Cardiac muscle cell (in vitro differentiated cells and primary cell): ENCODE results near the gene GC. TPM values are rescaled to one million over a fixed set of nuclear protein-coding genes. Genes with fewer than 3 reads are reported as not detected.

Source experiments
- DNase-seq, 2 donors: peaks; one replicate each; pipeline versions ENCODE4 v3.0.0 to v3.0.0-alpha.2; 2010 to 2017; ENCODE audit warnings: low read depth in 1 of 2, low spot score in 1 of 2
- H3K27ac ChIP-seq: fragments of 200-600 bp; sonication (generic); 2 replicates; pipeline ENCODE4 v1.5.1; 2016
- H3K27me3 ChIP-seq: fragments of 200-600 bp; sonication (generic); 2 replicates; pipeline ENCODE4 v1.6.0; 2016; ENCODE audit warnings: control low read depth
- H3K36me3 ChIP-seq: fragments of 200-600 bp; sonication (generic); 2 replicates; pipeline ENCODE4 v1.5.1; 2016; ENCODE audit warnings: control low read depth
- H3K4me1 ChIP-seq: fragments of 200-600 bp; sonication (generic); 2 replicates; pipeline ENCODE4 v1.8.1; 2017; ENCODE audit warnings: low read depth, mild to moderate bottlenecking, mixed run types
- H3K4me3 ChIP-seq: fragments of 200-600 bp; sonication (generic); 2 replicates; pipeline ENCODE4 v1.5.1; 2016; ENCODE audit warnings: mild to moderate bottlenecking
- H3K9me3 ChIP-seq: fragments of 200-600 bp; sonication (generic); 2 replicates; pipeline ENCODE4 v1.5.1; 2017; ENCODE audit warnings: low read depth, mild to moderate bottlenecking, control low read depth
- polyA plus RNA-seq: library from polyadenylated mRNA; unstranded; fragments of >200 nt; fragmentation: Nextera tagmentation; extraction: Ambion mirVana; gene quantifications from 2 replicates; pipeline ENCODE4 v1.2.1, GENCODE V29; 2016
- total RNA-seq: library from RNA; depleted of rRNA; stranded (reverse); fragments of >200 nt; gene quantifications from 2 replicates; pipeline ENCODE4 v1.2.3, GENCODE V29; 2016
- TF ChIP-seq, protein P1 (sequence below): IDR thresholded peaks from 2 replicates; pipeline ENCODE4 v1.5.1; 2012; ENCODE audit warnings: low read depth, mild to moderate bottlenecking, low read length

Gene GC, protein sequence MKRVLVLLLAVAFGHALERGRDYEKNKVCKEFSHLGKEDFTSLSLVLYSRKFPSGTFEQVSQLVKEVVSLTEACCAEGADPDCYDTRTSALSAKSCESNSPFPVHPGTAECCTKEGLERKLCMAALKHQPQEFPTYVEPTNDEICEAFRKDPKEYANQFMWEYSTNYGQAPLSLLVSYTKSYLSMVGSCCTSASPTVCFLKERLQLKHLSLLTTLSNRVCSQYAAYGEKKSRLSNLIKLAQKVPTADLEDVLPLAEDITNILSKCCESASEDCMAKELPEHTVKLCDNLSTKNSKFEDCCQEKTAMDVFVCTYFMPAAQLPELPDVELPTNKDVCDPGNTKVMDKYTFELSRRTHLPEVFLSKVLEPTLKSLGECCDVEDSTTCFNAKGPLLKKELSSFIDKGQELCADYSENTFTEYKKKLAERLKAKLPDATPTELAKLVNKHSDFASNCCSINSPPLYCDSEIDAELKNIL
- 0.21 and 0.49 TPM in 2 replicates for total RNA-seq
- 0.29 and 0.35 TPM in 2 replicates for polyA plus RNA-seq

DNA sequence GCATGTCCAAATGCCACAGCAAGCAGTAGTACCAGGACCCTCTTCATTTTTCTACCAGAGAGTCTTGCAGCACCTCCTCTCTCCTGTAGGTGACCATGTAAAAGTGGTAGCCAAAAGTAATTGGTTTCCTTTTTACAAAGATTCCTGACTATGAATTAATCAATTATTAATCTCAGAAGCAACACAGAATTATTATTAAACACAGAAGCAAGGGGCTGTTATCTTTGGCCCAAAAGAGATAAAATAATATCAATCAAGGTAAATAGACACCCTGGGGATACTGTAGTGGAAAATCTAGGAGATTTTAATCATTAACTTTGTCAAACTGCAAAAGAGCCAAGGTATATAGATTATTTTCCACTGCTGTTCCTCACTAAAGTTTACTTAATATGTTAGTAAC lies at the start of gene GC:
TSS of gene GC (minus strand) at position 108 of the 400 bp plus-strand sequence. CDS start at position 47, 61 bp downstream.
- no peak within 1 kb of the TSS for H3K4me3 ChIP-seq
- TF ChIP-seq, protein P1, sequence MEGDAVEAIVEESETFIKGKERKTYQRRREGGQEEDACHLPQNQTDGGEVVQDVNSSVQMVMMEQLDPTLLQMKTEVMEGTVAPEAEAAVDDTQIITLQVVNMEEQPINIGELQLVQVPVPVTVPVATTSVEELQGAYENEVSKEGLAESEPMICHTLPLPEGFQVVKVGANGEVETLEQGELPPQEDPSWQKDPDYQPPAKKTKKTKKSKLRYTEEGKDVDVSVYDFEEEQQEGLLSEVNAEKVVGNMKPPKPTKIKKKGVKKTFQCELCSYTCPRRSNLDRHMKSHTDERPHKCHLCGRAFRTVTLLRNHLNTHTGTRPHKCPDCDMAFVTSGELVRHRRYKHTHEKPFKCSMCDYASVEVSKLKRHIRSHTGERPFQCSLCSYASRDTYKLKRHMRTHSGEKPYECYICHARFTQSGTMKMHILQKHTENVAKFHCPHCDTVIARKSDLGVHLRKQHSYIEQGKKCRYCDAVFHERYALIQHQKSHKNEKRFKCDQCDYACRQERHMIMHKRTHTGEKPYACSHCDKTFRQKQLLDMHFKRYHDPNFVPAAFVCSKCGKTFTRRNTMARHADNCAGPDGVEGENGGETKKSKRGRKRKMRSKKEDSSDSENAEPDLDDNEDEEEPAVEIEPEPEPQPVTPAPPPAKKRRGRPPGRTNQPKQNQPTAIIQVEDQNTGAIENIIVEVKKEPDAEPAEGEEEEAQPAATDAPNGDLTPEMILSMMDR = no peak
- peaks cover 4% of the 10 kb centered on the region for H3K4me1 ChIP-seq
- DNase-seq = no peak
- no peak within 1 kb of the TSS for H3K27ac ChIP-seq
- no peaks in the 10 kb centered on the region for H3K27me3 ChIP-seq
- H3K36me3 ChIP-seq = no peaks in the 10 kb centered on the region
- H3K9me3 ChIP-seq = no peaks in the 10 kb centered on the region

DNA sequence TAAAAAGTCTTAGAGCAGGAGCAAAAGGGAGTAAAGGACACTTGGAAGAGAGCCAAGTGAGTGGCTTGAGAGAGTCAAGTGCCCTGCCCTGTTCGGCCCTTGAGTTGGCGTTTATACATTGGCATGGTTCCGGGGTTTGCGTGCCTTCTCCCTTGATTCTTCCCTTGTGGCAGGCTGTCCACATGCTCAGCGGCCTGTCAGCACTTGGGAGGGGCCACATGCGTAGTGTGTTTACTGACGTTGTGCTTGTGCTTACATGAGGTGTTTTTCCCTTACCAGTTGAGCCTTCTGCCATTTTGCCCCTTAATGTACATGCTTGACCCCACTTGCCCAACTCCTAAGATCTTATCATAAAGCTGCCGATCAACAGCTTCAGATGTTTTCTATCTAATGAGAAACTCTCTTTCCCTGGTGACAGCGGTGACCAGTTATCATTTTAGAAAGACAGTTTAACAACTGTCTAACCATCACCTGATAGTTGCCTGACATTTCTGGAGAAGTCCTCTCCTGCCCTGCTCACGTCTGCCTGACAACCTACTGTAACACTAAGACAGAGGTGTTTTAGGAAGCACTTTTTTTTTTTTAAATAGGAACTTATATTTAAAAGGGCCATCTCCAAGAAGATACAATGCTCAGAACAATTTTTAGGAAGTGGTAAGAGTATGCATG lies 49.5 kb upstream of the GC start:
- TF ChIP-seq, protein P1 = no peak
- Histone ChIP-seq H3K27ac (peak overlapping the region; percentile 71), H3K4me3 (no peak overlapping the region), H3K4me1 (peaks cover 30% of the 10 kb centered on the region), H3K9me3 (no peaks in the 10 kb centered on the region), H3K36me3 (no peaks in the 10 kb centered on the region), H3K27me3 (no peaks in the 10 kb centered on the region)
- peak in 1 of 2 donors; percentile 94 for DNase-seq

DNA sequence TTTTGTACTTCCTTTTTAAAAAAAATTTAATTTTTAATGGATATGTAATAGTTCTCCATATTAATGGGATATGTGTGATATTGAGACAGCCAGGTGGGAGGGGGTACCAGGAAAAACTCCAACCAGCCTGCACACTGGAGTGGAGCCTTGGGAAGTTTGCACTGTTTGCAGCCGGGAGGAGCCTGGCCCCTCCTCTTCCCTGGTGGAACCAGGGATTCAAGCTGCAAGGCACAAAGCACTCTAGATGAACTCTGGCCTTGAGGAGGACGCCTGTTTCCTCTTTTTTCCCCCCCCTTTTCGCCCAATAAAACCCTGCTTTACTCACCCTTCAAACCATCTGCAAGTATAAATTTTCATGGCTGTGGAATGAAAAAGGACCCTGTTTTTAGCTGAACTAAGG lies 48.2 kb upstream of the GC start:
- DNase-seq = peak in 1 of 2 donors; percentile 30

DNA sequence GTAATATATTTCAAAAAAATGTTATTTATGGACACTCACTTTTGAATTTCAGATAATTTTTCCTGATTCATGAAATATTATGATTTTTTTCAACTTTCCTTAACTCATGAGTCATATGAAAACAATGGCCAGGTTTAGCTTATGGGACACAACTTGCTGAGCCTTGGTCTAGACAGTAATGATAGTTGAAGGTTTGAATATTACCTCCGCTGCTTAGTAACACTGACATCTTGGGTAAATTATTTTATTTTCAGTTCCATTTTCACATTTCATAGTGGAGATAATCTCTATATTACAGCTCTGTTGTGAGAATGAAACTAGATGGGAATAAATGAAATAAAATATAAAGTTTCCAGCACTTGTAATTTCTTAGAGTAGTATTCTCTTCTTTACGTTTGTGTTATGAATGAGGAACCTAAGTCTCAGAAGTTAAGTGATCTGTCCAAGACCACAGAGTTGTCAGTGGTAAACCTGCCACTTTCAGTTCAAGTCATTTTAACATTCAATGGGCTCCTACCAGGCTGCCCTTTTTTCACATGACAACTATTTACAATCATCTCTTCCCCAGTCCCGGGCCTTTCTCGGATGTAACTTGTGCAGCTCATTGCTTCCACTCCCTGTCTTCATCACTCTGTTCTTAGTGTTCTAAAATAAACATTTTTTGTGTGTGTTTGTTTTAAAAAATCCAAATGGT lies 46.8 kb upstream of the GC start:
- peaks cover 32% of the 10 kb centered on the region for H3K4me1 ChIP-seq
- DNase-seq = no peak
- no peak overlapping the region for H3K27ac ChIP-seq
- no peak overlapping the region for H3K4me3 ChIP-seq
- H3K36me3 ChIP-seq = no peaks in the 10 kb centered on the region
- TF ChIP-seq, protein P1 = no peak
- H3K9me3 ChIP-seq = no peaks in the 10 kb centered on the region
- no peaks in the 10 kb centered on the region for H3K27me3 ChIP-seq

More for the DNA sequence above, 48.2 kb upstream of the GC start:
- Histone ChIP-seq H3K27me3 (no peaks in the 10 kb centered on the region), H3K9me3 (no peaks in the 10 kb centered on the region), H3K36me3 (no peaks in the 10 kb centered on the region), H3K4me1 (peaks cover 32% of the 10 kb centered on the region), H3K27ac (peak overlapping the region; percentile 71), H3K4me3 (no peak overlapping the region)
- TF ChIP-seq, protein P1 = no peak

DNA sequence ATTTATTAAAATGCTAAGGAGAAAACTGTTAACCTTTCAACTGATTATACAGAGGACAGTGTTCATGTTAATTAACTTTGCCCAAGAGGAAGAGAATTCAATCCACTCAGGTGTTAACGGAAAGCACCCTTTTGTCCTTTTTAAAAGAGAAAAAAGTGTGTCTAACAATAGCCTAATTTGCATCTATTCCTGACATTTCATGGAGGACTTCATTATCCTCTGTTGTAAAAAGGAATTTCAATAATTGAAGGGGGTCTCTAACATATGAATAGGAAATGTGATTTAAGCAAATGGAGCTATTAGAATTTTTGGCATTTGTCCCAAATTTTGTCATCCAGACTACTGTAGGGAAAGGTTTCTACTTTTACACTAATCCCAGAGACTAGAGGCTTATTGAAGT lies 44.6 kb upstream of the GC start:
- TF ChIP-seq, protein P1 = no peak
- Histone ChIP-seq H3K27me3 (no peaks in the 10 kb centered on the region), H3K36me3 (no peaks in the 10 kb centered on the region), H3K4me1 (peaks cover 32% of the 10 kb centered on the region), H3K27ac (no peak overlapping the region), H3K4me3 (no peak overlapping the region), H3K9me3 (no peaks in the 10 kb centered on the region)
- DNase-seq = no peak
